ENCODE measurements around the gene FAM3D.

The FAM3D gene

DNA sequence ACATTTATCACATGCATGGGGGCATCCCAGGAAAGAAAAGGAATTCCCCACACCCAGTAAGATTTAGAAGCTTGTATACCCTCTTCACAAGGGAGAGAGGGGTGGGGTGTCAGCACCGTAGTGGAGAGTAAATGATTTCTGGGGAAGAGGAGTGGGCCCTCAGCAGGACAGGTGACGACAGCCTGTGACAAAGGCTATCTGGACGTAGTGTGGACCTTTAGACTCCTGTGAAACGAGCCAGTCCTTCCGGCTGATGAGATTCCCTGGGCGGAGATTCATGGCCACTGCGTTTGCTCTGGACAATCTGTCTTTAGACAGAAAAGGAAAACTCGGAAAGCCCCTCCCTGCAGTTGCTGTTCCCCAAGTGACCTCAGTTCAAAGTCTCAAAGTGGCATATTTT lies 1.7 kb upstream of the FAM3D start:
- Histone ChIP-seq H3K4me1 (ENCODE audit: control insufficient read depth, insufficient read depth, low read length, unreplicated experiment) (no peaks in the 10 kb centered on the region), H3K79me2 (ENCODE audit: control insufficient read depth, insufficient read depth, low read length, unreplicated experiment) (no peaks in the 10 kb centered on the region), H3K36me3 (ENCODE audit: insufficient read depth, low read length) (no peaks in the 10 kb centered on the region), H3K27me3 (ENCODE audit: insufficient read depth, low read length) (peaks cover 38% of the 10 kb centered on the region), H2AFZ (ENCODE audit: low read length, unreplicated experiment) (no peak overlapping the region), H3K4me3 (ENCODE audit: low read depth, low read length) (no peak overlapping the region), H3K27ac (ENCODE audit: low read depth, low read length) (no peak overlapping the region)

DNA sequence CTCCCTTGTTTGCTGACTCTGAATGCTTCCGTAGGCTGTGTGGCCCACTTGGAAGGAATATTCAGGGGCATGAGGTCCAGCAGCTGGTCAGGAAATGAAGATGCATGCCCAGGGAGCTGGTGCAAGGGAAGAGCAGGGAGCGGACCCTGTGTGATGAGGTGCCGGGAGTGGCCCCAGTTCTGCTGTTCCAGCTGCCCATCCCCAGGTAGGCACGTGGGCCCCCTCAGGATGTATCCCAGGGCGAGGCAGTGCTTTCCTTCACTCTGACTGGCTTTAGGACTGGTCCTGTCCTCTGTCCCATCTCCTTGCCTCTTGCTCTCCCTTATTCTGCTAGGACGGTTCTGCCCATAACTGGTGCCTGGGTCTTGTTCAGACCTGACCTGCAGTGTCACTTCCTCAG lies 1.1 kb upstream of the FAM3D start:
- Histone ChIP-seq H3K4me3 (ENCODE audit: low read depth, low read length) (no peak overlapping the region), H3K27me3 (ENCODE audit: insufficient read depth, low read length) (peaks cover 33% of the 10 kb centered on the region), H3K36me3 (ENCODE audit: insufficient read depth, low read length) (no peaks in the 10 kb centered on the region), H3K79me2 (ENCODE audit: control insufficient read depth, insufficient read depth, low read length, unreplicated experiment) (no peaks in the 10 kb centered on the region), H3K4me1 (ENCODE audit: control insufficient read depth, insufficient read depth, low read length, unreplicated experiment) (no peaks in the 10 kb centered on the region), H2AFZ (ENCODE audit: low read length, unreplicated experiment) (no peak overlapping the region), H3K27ac (ENCODE audit: low read depth, low read length) (no peak overlapping the region)

DNA sequence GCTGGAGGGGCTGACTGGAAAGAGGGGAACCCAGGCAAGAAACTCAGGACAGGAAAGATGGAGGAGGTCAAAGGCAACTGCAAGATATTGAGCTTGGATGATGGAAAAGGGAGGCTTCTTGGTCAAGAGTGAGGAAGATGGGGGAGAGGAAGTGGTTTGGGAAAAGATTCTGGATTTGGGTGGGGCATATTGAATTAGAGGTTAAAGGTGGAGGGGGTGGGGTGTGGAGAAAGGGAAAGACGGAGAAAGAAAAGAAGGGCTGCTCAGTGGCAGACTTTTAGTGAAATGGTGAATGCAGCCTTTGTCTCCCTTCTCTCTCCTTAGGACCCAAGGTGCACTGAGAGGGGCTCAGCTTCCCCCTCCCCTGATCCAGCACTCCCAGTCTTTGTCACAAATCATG lies 655 bp upstream of the FAM3D start:
- H3K27ac ChIP-seq (ENCODE audit: low read depth, low read length) = no peak overlapping the region
- H3K27me3 ChIP-seq (ENCODE audit: insufficient read depth, low read length) = peaks cover 28% of the 10 kb centered on the region
- H3K4me3 ChIP-seq (ENCODE audit: low read depth, low read length) = no peak overlapping the region
- no peaks in the 10 kb centered on the region for H3K36me3 ChIP-seq (ENCODE audit: insufficient read depth, low read length)
- no peaks in the 10 kb centered on the region for H3K79me2 ChIP-seq (ENCODE audit: control insufficient read depth, insufficient read depth, low read length, unreplicated experiment)
- no peaks in the 10 kb centered on the region for H3K4me1 ChIP-seq (ENCODE audit: control insufficient read depth, insufficient read depth, low read length, unreplicated experiment)
- no peak overlapping the region for H2AFZ ChIP-seq (ENCODE audit: low read length, unreplicated experiment)

GRCh38 chr3:58665405-58665804 lies 1.2 kb downstream of the FAM3D start:
- Histone ChIP-seq H3K36me3 (ENCODE audit: insufficient read depth, low read length) (no peaks in the 10 kb centered on the region), H3K4me1 (ENCODE audit: control insufficient read depth, insufficient read depth, low read length, unreplicated experiment) (no peaks in the 10 kb centered on the region), H3K27me3 (ENCODE audit: insufficient read depth, low read length) (peaks cover 11% of the 10 kb centered on the region), H2AFZ (ENCODE audit: low read length, unreplicated experiment) (no peak overlapping the region), H3K4me3 (ENCODE audit: low read depth, low read length) (no peak overlapping the region), H3K79me2 (ENCODE audit: control insufficient read depth, insufficient read depth, low read length, unreplicated experiment) (no peaks in the 10 kb centered on the region), H3K27ac (ENCODE audit: low read depth, low read length) (no peak overlapping the region)

- H3K36me3 ChIP-seq (ENCODE audit: insufficient read depth, low read length) = no peaks in the 10 kb centered on the region
- no peak overlapping the region for H3K4me3 ChIP-seq (ENCODE audit: low read depth, low read length)
- H3K4me1 ChIP-seq (ENCODE audit: control insufficient read depth, insufficient read depth, low read length, unreplicated experiment) = no peaks in the 10 kb centered on the region
- H3K79me2 ChIP-seq (ENCODE audit: control insufficient read depth, insufficient read depth, low read length, unreplicated experiment) = no peaks in the 10 kb centered on the region
- H3K27ac ChIP-seq (ENCODE audit: low read depth, low read length) = no peak overlapping the region
- no peak overlapping the region for H2AFZ ChIP-seq (ENCODE audit: low read length, unreplicated experiment)
- peaks cover 3% of the 10 kb centered on the region; the same call in 1 of the 2 replicates for H3K27me3 ChIP-seq (ENCODE audit: insufficient read depth, low read length)
These were observed 2.0 kb downstream of the FAM3D start for GRCh38 chr3:58664611-58665010.

- H3K4me3 ChIP-seq (ENCODE audit: low read depth, low read length) = no peak overlapping the region
- H3K4me1 ChIP-seq (ENCODE audit: control insufficient read depth, insufficient read depth, low read length, unreplicated experiment) = no peaks in the 10 kb centered on the region
- H3K36me3 ChIP-seq (ENCODE audit: insufficient read depth, low read length) = no peaks in the 10 kb centered on the region
- H3K27ac ChIP-seq (ENCODE audit: low read depth, low read length) = no peak overlapping the region
- no peaks in the 10 kb centered on the region for H3K79me2 ChIP-seq (ENCODE audit: control insufficient read depth, insufficient read depth, low read length, unreplicated experiment)
- H2AFZ ChIP-seq (ENCODE audit: low read length, unreplicated experiment) = no peak overlapping the region
- 0 out of 2 replicates have a peak, but pooled peaks cover 4% of the 10 kb centered on the region for H3K27me3 ChIP-seq (ENCODE audit: insufficient read depth, low read length)
These were observed 4.6 kb downstream of the FAM3D start for GRCh38 chr3:58661836-58662420.

DNA sequence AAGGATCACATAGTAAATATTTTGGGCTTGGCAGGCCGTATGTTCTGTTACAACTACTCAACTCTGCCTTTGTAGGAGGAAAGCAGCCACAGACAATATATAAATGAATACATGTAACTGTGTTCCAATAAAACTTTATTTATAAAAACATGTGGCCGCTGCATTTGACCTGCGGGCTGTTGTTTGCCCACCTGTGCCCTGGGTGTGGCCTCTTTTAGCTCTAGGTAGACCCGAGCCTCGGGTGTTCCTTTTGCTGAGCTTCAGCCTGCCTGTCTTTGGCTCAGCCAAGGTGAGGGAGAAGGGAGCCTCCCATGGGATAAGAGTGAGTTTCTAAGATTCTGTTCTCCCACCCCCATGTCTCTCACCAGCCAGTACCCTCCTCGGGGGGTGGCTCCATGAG lies 5.6 kb downstream of the FAM3D start:
- Histone ChIP-seq H3K27ac (ENCODE audit: low read depth, low read length) (no peak overlapping the region), H3K79me2 (ENCODE audit: control insufficient read depth, insufficient read depth, low read length, unreplicated experiment) (no peaks in the 10 kb centered on the region), H3K36me3 (ENCODE audit: insufficient read depth, low read length) (no peaks in the 10 kb centered on the region), H3K4me1 (ENCODE audit: control insufficient read depth, insufficient read depth, low read length, unreplicated experiment) (no peaks in the 10 kb centered on the region), H2AFZ (ENCODE audit: low read length, unreplicated experiment) (no peak overlapping the region), H3K4me3 (ENCODE audit: low read depth, low read length) (no peak overlapping the region), H3K27me3 (ENCODE audit: insufficient read depth, low read length) (peaks cover 13% of the 10 kb centered on the region)

DNA sequence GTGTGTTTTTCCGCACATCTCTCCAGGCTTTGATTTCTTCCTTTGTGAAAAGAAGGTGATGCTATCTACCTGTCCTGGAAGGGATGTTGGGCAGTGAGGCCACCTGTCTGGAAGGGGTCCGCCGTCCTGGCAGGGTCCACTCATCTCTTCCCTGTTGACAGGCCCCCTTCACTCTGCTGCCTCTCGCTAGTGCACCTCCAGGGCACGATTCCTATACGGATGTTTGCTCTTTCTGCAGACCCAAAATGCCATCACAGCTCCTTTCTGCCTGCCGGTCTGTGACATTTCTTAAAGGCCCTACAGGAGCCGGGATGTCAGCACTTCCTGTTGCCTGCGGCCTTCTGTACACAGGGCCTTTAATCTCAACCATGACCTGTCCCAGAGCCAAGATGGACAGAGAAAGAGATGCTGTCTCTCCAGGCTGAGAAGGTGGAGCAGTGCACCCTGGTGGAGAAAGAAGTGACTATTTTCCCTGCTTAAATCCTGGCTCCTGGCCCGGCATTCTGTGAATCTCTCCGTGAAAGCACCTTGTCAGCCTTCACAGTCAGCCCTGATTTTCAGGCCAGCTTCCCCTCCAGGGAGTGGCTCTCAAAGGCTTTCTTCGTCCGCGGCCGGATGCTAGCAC lies 7.4 kb downstream of the FAM3D start:
- H3K79me2 ChIP-seq (ENCODE audit: control insufficient read depth, insufficient read depth, low read length, unreplicated experiment) = no peaks in the 10 kb centered on the region
- no peaks in the 10 kb centered on the region for H3K4me1 ChIP-seq (ENCODE audit: control insufficient read depth, insufficient read depth, low read length, unreplicated experiment)
- H3K27me3 ChIP-seq (ENCODE audit: insufficient read depth, low read length) = peaks cover 22% of the 10 kb centered on the region
- H2AFZ ChIP-seq (ENCODE audit: low read length, unreplicated experiment) = no peak overlapping the region
- H3K36me3 ChIP-seq (ENCODE audit: insufficient read depth, low read length) = no peaks in the 10 kb centered on the region
- no peak overlapping the region for H3K27ac ChIP-seq (ENCODE audit: low read depth, low read length)
- no peak overlapping the region for H3K4me3 ChIP-seq (ENCODE audit: low read depth, low read length)

GRCh38 chr3:58658508-58658907 lies 8.1 kb downstream of the FAM3D start:
- no peak overlapping the region for H3K4me3 ChIP-seq (ENCODE audit: low read depth, low read length)
- H3K4me1 ChIP-seq (ENCODE audit: control insufficient read depth, insufficient read depth, low read length, unreplicated experiment) = no peaks in the 10 kb centered on the region
- no peak overlapping the region for H2AFZ ChIP-seq (ENCODE audit: low read length, unreplicated experiment)
- H3K27ac ChIP-seq (ENCODE audit: low read depth, low read length) = no peak overlapping the region
- no peaks in the 10 kb centered on the region for H3K79me2 ChIP-seq (ENCODE audit: control insufficient read depth, insufficient read depth, low read length, unreplicated experiment)
- H3K27me3 ChIP-seq (ENCODE audit: insufficient read depth, low read length) = peaks cover 27% of the 10 kb centered on the region
- no peaks in the 10 kb centered on the region for H3K36me3 ChIP-seq (ENCODE audit: insufficient read depth, low read length)

DNA sequence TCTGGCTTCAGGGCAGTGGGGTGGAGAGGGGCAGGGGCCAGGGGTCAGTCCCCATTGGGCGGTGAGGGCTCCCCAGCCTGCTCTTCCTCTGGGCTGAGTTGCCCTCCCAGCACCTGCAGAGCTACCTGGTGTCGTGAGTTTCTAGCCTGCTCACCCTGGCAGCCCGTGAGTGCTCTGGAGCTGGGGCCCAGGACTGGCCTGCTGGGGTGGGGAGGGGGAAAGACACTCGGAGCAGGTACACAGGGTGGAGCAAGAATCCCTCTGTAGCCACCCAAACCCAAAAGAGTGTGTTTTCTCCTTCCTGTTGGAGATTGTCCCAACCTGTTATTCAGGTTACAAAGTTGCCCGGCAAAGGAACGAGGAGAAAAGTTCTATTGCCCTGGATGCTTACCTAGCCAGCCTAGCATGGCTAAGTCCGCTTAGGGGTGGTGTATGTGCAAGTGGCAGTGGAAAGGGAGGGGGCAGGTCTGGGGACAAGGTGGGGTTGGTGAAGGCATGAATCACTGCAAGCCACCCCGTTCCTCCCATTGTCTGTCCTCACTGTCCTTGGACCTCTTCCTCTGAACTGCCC lies 8.9 kb downstream of the FAM3D start:
- Histone ChIP-seq H3K27me3 (ENCODE audit: insufficient read depth, low read length) (peaks cover 30% of the 10 kb centered on the region), H3K27ac (ENCODE audit: low read depth, low read length) (no peak overlapping the region), H3K4me1 (ENCODE audit: control insufficient read depth, insufficient read depth, low read length, unreplicated experiment) (no peaks in the 10 kb centered on the region), H3K79me2 (ENCODE audit: control insufficient read depth, insufficient read depth, low read length, unreplicated experiment) (no peaks in the 10 kb centered on the region), H2AFZ (ENCODE audit: low read length, unreplicated experiment) (no peak overlapping the region), H3K4me3 (ENCODE audit: low read depth, low read length) (no peak overlapping the region), H3K36me3 (ENCODE audit: insufficient read depth, low read length) (no peaks in the 10 kb centered on the region)

GRCh38 chr3:58657036-58657520 lies 9.5 kb downstream of the FAM3D start:
- Histone ChIP-seq H3K36me3 (ENCODE audit: insufficient read depth, low read length) (no peaks in the 10 kb centered on the region), H3K4me1 (ENCODE audit: control insufficient read depth, insufficient read depth, low read length, unreplicated experiment) (no peaks in the 10 kb centered on the region), H3K79me2 (ENCODE audit: control insufficient read depth, insufficient read depth, low read length, unreplicated experiment) (no peaks in the 10 kb centered on the region), H3K27me3 (ENCODE audit: insufficient read depth, low read length) (peaks cover 30% of the 10 kb centered on the region), H3K4me3 (ENCODE audit: low read depth, low read length) (no peak overlapping the region), H3K27ac (ENCODE audit: low read depth, low read length) (no peak overlapping the region), H2AFZ (ENCODE audit: low read length, unreplicated experiment) (no peak overlapping the region)
